Measurements from ENCODE around the gene SLC35F6. TPM values are rescaled to one million over a fixed set of nuclear protein-coding genes. Genes with fewer than 3 reads are reported as not detected.

Gene SLC35F6
- total RNA-seq, 3 donors from 2014 or later = 32.8 to 57.3 (median 55.1) TPM

DNA sequence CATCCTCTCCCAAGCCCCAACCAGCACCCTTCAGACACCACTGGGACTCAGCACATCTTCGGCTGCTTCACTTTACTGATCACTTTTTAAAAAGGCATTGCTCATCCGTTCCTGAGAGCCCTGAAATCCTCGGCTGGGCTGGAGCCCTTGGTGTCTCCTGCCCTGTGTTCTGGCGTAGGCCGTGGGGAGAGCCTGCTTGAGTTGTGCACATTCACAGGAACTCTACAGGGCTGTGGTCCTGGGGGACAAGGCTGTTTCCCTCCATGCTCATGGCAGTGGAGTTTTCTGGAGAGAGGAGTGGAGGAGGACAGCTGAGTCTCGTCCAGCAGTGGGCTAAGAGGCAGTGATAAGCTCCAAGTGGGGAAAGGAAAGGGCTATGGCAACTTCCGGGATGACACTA, 37.7 kb downstream of the SLC35F6 start:
- DNase-seq (ENCODE audit: low spot score in 2 of 2) = no peak
- H3K27ac ChIP-seq = no peak overlapping the region
- H3K4me1 ChIP-seq = no peaks in the 10 kb centered on the region
- no peaks in the 10 kb centered on the region for H3K36me3 ChIP-seq
- intact Hi-C loops (cut with DNase I; ENCODE audit: low total_unique reads) = no loop called here
- TF ChIP-seq POLR2A (IDR thresholded peaks at IDR 0.05) = no peak
- TF ChIP-seq POLR2AphosphoS5 (IDR thresholded peaks at IDR 0.05) = no peak
- no peaks in the 10 kb centered on the region for H3K9me3 ChIP-seq
- H3K4me3 ChIP-seq = no peak overlapping the region
- no peaks in the 10 kb centered on the region for H3K27me3 ChIP-seq

DNA sequence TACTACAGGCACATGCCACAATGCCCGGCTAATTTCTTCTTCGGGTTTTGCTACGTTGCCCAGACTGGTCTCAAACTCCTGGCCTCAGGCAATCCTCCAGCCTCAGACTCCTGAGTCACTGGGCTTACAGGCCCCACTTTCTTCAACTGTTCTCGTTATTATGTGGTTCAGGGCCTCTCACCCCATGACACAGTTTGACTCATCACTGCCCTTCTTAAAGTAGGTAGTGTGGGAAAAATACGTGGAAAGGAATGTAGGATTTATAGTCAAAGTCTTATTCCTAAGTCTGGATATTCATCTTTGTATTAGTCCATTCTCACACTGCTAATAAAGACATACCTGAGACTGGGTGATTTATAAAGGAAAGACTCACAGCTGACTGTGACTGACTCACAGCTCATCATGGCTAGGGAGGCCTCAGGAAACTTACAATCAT, 41.2 kb downstream of the SLC35F6 start:
- TF ChIP-seq, protein P1, sequence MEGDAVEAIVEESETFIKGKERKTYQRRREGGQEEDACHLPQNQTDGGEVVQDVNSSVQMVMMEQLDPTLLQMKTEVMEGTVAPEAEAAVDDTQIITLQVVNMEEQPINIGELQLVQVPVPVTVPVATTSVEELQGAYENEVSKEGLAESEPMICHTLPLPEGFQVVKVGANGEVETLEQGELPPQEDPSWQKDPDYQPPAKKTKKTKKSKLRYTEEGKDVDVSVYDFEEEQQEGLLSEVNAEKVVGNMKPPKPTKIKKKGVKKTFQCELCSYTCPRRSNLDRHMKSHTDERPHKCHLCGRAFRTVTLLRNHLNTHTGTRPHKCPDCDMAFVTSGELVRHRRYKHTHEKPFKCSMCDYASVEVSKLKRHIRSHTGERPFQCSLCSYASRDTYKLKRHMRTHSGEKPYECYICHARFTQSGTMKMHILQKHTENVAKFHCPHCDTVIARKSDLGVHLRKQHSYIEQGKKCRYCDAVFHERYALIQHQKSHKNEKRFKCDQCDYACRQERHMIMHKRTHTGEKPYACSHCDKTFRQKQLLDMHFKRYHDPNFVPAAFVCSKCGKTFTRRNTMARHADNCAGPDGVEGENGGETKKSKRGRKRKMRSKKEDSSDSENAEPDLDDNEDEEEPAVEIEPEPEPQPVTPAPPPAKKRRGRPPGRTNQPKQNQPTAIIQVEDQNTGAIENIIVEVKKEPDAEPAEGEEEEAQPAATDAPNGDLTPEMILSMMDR (IDR thresholded peaks at IDR 0.05) = no peak
- no peak for TF ChIP-seq POLR2A (IDR thresholded peaks at IDR 0.05)
- no peak for TF ChIP-seq POLR2AphosphoS5 (IDR thresholded peaks at IDR 0.05)
- intact Hi-C loops (cut with DNase I; ENCODE audit: low total_unique reads) = no loop called here
- DNase-seq (ENCODE audit: low spot score in 2 of 2) = no peak
- Histone ChIP-seq H3K27ac (no peak overlapping the region), H3K4me3 (no peak overlapping the region), H3K27me3 (no peaks in the 10 kb centered on the region), H3K36me3 (no peaks in the 10 kb centered on the region), H3K4me1 (no peaks in the 10 kb centered on the region), H3K9me3 (no peaks in the 10 kb centered on the region)

DNA sequence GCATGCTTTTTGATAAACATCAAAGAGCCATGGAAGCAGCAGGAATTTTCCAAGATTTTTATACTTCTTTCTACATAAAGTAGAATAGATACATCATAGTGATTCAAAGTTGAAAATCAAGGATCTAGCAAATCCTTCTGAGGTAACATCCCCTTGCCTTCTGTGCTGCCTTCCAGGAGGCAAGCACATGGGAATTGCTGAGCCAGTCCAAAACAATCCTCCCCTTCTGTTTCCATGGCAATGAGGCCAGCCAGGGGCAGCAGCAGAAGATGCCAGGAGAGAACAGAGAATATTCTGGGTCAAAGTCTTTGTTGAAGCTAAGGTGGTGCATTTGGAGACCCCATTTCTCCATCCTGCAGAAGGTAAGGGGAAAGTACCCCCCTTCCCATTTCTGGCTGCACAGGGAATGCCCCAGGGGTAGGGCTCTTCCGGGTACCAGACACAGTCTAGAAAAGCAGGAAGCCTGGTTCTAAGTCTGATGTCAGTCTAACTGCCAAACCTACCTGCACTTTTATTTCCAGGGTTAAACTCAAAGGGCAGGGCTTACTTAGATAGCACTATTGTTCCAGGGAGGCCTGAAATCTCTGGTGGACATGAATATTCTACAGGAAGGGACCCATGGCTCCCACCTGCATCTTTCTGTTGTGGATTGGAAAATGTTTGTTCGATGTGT, 43.8 kb downstream of the SLC35F6 start:
- Histone ChIP-seq H3K4me1 (no peaks in the 10 kb centered on the region), H3K27me3 (peaks cover 0 to 20% of the 10 kb centered on the region in 2 donors), H3K27ac (no peak overlapping the region), H3K9me3 (no peaks in the 10 kb centered on the region), H3K36me3 (no peaks in the 10 kb centered on the region), H3K4me3 (no peak overlapping the region)
- no peak for DNase-seq (ENCODE audit: low spot score in 2 of 2)
- no peak for TF ChIP-seq POLR2A (IDR thresholded peaks at IDR 0.05)
- TF ChIP-seq POLR2AphosphoS5 (IDR thresholded peaks at IDR 0.05) = no peak
- TF ChIP-seq, protein P1 (IDR thresholded peaks at IDR 0.05) = no peak
- intact Hi-C loops (cut with DNase I; ENCODE audit: low total_unique reads) = no loop called here

GRCh38 chr2:26809211-26809610, 45.1 kb downstream of the SLC35F6 start:
- TF ChIP-seq POLR2A (IDR thresholded peaks at IDR 0.05) (no peak), POLR2AphosphoS5 (IDR thresholded peaks at IDR 0.05) (no peak)
- TF ChIP-seq, protein P1 (IDR thresholded peaks at IDR 0.05) = no peak
- no peak for DNase-seq (ENCODE audit: low spot score in 2 of 2)

GRCh38 chr2:26809876-26810577, 45.9 kb downstream of the SLC35F6 start:
- no peak for DNase-seq (ENCODE audit: low spot score in 2 of 2)
- no peaks in the 10 kb centered on the region for H3K9me3 ChIP-seq
- intact Hi-C loops (cut with DNase I; ENCODE audit: low total_unique reads) = no loop called here
- TF ChIP-seq, protein P1 (IDR thresholded peaks at IDR 0.05) = no peak
- no peak overlapping the region for H3K4me3 ChIP-seq
- H3K36me3 ChIP-seq = no peaks in the 10 kb centered on the region
- H3K4me1 ChIP-seq = no peaks in the 10 kb centered on the region
- H3K27me3 ChIP-seq = peaks cover 0 to 20% of the 10 kb centered on the region in 2 donors
- H3K27ac ChIP-seq = no peak overlapping the region

More at GRCh38 chr2:26809211-26809610, 45.1 kb downstream of the SLC35F6 start:
- no peak overlapping the region for H3K4me3 ChIP-seq
- H3K4me1 ChIP-seq = no peaks in the 10 kb centered on the region
- peaks cover 0 to 20% of the 10 kb centered on the region in 2 donors for H3K27me3 ChIP-seq
- H3K9me3 ChIP-seq = no peaks in the 10 kb centered on the region
- H3K27ac ChIP-seq = no peak overlapping the region
- intact Hi-C loops (cut with DNase I; ENCODE audit: low total_unique reads) = no loop called here
- H3K36me3 ChIP-seq = no peaks in the 10 kb centered on the region

Measured in breast epithelium (tissue), 4 donors.